Natural killer cell treated with Interleukin-12 subunit alpha and Interleukin-12 subunit beta and Interleukin-15 and Interleukin-18, amount 100 ng/mL, for 72 hours (primary cell): ENCODE data around the gene CD8B. TPM values are rescaled to one million over a fixed set of nuclear protein-coding genes. Genes with fewer than 3 reads are reported as not detected.

Experiments
- total RNA-seq, 2 donors: library from RNA; stranded (reverse); gene quantifications; one replicate each; pipeline ENCODE4 v1.2.3, GENCODE V29; 2022

The CD8B gene
- total RNA-seq, 2 donors from 2014 or later = 8.4 to 31.5 TPM

Other genes with a start within 250 kb of the CD8B start
- gene RNF103, start 238.0 kb downstream of the CD8B start, total RNA-seq = 10 to 100 TPM; 11.2 to 13.4 TPM
- gene RMND5A, start 141.6 kb downstream of the CD8B start, total RNA-seq = 10 to 100 TPM; 32.2 to 48.3 TPM
- gene CD8A, start 71.0 kb downstream of the CD8B start, total RNA-seq = 10 to 100 TPM; 67.8 to 85.0 TPM
- 1 to 10 TPM in 1 of 2 donors, under 1 TPM in 1; 0.24 to 3.0 TPM for gene RGPD1, start 80.2 kb upstream of the CD8B start, total RNA-seq
- 1 to 10 TPM in 1 of 2 donors, not detected in 1; 2.4 TPM for gene PLGLB1, start 160.0 kb upstream of the CD8B start, total RNA-seq